Thyroid gland (tissue), 4 donors: ENCODE data around the gene CASQ1. TPM values are rescaled to one million over a fixed set of nuclear protein-coding genes. Genes with fewer than 3 reads are reported as not detected.

ENCODE experiments used
- DNase-seq, 2 donors: peaks; one replicate each; pipeline ENCODE4 v3.0.0-alpha.2; 2019
- H3K27ac ChIP-seq, 3 donors: fragments of 200-600 bp; sonication (generic); 1 replicate in 2 of 3; 2 replicates in 1 of 3; pipeline ENCODE4 v1.5.1; 2016 to 2019; ENCODE audit warnings: mild to moderate bottlenecking in 1 of 3, moderate library complexity in 1 of 3
- H3K27me3 ChIP-seq: fragments of 200-600 bp; sonication (generic); one replicate; pipeline ENCODE4 v1.5.1; 2019
- H3K36me3 ChIP-seq, 2 donors: fragments of 200-600 bp; sonication (generic); one replicate each; pipeline ENCODE4 v1.5.1; 2016 to 2019
- H3K4me1 ChIP-seq, 2 donors: fragments of 200-600 bp; sonication (generic); one replicate each; pipeline ENCODE4 v1.5.1; 2017 to 2019
- H3K4me3 ChIP-seq, 3 donors: fragments of 200-600 bp; sonication (generic); replicated peaks in 1 of 3; 1 replicate in 2 of 3; 2 replicates in 1 of 3; pipeline ENCODE4 v1.5.1; 2016; ENCODE audit warnings: mild to moderate bottlenecking in 1 of 3
- H3K9me3 ChIP-seq: fragments of 200-600 bp; sonication (generic); one replicate; pipeline ENCODE4 v1.5.1; 2017
- POLR2A ChIP-seq, 2 donors: fragments of 450-650 bp; IDR thresholded peaks; one replicate each; pipeline ENCODE4 v1.6.1; 2017; ENCODE audit warnings: antibody characterized with exemption in 2 of 2, mild to moderate bottlenecking in 2 of 2, moderate library complexity in 1 of 2
- WGBS, 2 donors: methylation state at CpG; one replicate each; pipeline ENCODE4 v1.1.5; 2017; 5-methylcytosine and 5-hydroxymethylcytosine counted together
- intact Hi-C: fragments of 100-400 bp; cut with DNase I; formaldehyde crosslinking; loops from one replicate; pipeline ENCODE4 v1.15.1; 2023
- total RNA-seq, 4 donors: library from RNA; depleted of rRNA; stranded (reverse); fragments of >200 nt; gene quantifications; one replicate each; pipeline ENCODE4 v1.2.3, GENCODE V29; 2016
- TF ChIP-seq, protein P1 (sequence below), 6 experiments: fragments of 200-600 bp in 3 of 6; fragments of 450-650 bp in 3 of 6; sonication (generic) in 3 of 6; IDR thresholded peaks; one replicate each; pipeline ENCODE4 v1.5.1; 2016 to 2019; ENCODE audit warnings: antibody characterized with exemption in 6 of 6, mild to moderate bottlenecking in 2 of 6, inconsistent platforms in 1 of 6, moderate library complexity in 1 of 6

Gene CASQ1
- total RNA-seq, 4 donors from 2014 or later, result not detected

GRCh38 chr1:160167580-160167979 lies 22.8 kb upstream of the CASQ1 start:
- no peak for TF ChIP-seq POLR2A (IDR thresholded peaks at IDR 0.05)
- TF ChIP-seq, protein P1, sequence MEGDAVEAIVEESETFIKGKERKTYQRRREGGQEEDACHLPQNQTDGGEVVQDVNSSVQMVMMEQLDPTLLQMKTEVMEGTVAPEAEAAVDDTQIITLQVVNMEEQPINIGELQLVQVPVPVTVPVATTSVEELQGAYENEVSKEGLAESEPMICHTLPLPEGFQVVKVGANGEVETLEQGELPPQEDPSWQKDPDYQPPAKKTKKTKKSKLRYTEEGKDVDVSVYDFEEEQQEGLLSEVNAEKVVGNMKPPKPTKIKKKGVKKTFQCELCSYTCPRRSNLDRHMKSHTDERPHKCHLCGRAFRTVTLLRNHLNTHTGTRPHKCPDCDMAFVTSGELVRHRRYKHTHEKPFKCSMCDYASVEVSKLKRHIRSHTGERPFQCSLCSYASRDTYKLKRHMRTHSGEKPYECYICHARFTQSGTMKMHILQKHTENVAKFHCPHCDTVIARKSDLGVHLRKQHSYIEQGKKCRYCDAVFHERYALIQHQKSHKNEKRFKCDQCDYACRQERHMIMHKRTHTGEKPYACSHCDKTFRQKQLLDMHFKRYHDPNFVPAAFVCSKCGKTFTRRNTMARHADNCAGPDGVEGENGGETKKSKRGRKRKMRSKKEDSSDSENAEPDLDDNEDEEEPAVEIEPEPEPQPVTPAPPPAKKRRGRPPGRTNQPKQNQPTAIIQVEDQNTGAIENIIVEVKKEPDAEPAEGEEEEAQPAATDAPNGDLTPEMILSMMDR (IDR thresholded peaks at IDR 0.05), result no peak
- no peak overlapping the region for H3K27ac ChIP-seq
- intact Hi-C loops, result no loop called here
- H3K27me3 ChIP-seq, result no peaks in the 10 kb centered on the region
- no peak for DNase-seq
- peaks cover 12 to 30% of the 10 kb centered on the region in 2 donors for H3K4me1 ChIP-seq
- H3K9me3 ChIP-seq, result no peaks in the 10 kb centered on the region
- no peak overlapping the region for H3K4me3 ChIP-seq
- no peaks in the 10 kb centered on the region for H3K36me3 ChIP-seq
- WGBS, 2 donors, result 96% methylated on average over 6 of the region's 6 CpGs

- 65 to 67% methylated on average over 5 of the region's 5 CpGs for WGBS, 2 donors
- DNase-seq, result no peak
- intact Hi-C loops, result no loop called here
Observed at GRCh38 chr1:160168016-160168415, 22.4 kb upstream of the CASQ1 start.

DNA sequence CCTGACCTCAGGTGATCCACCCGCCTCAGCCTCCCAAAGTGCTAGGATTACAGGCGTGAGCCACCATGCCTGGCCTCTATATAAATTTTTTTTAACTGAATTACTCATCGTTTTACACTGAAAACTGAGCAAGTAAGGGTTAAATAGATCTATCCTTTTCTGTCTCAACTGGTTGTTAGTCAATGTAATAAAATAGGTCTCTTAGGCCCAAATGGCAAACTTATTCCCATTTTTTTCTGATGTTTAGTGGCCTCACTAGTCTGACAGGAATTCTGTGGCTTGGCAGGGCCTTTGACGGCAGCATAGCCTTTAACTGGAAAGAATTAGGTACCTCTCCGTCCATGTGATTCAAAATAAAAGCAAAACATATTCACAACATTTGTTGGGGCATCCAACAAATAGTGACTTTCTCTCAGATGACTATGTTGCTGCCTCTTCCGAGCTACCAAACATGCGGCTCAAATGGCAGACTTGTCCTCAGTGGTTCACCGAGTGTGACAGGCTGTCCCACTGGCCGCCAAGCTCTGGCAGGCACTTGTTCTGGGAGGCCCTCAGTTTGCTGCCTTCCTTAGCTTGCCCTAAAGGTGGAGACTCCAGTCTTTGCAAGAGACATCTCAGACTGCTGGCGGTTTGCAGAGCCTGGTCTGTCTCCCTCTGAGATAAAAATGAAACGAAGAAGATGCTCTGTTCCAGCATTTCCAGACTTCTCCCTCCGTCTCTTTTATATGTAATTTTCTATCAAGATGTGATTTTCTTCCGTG lies 21.6 kb upstream of the CASQ1 start:
- TF ChIP-seq POLR2A (IDR thresholded peaks at IDR 0.05), result no peak
- TF ChIP-seq, protein P1 (IDR thresholded peaks at IDR 0.05), result no peak
- no peaks in the 10 kb centered on the region for H3K27me3 ChIP-seq
- H3K4me1 ChIP-seq, result peaks cover 5 to 18% of the 10 kb centered on the region in 2 donors
- H3K27ac ChIP-seq, result no peak overlapping the region
- no peaks in the 10 kb centered on the region for H3K9me3 ChIP-seq
- no peak overlapping the region for H3K4me3 ChIP-seq
- intact Hi-C loops, result no loop called here
- peak; percentile 20 to 52 for DNase-seq
- 76% methylated on average over 13 of the region's 13 CpGs for WGBS, 2 donors
- no peaks in the 10 kb centered on the region for H3K36me3 ChIP-seq

More at GRCh38 chr1:160168016-160168415, 22.4 kb upstream of the CASQ1 start:
- Histone ChIP-seq H3K9me3 (no peaks in the 10 kb centered on the region), H3K36me3 (no peaks in the 10 kb centered on the region), H3K4me3 (no peak overlapping the region), H3K4me1 (peaks cover 12 to 26% of the 10 kb centered on the region in 2 donors), H3K27ac (no peak overlapping the region), H3K27me3 (no peaks in the 10 kb centered on the region)
- TF ChIP-seq, protein P1 (IDR thresholded peaks at IDR 0.05), result no peak
- TF ChIP-seq POLR2A (IDR thresholded peaks at IDR 0.05), result no peak

- no peak overlapping the region for H3K4me3 ChIP-seq
- peak in 1 of 2 donors; percentile 13 for DNase-seq
- H3K9me3 ChIP-seq, result no peaks in the 10 kb centered on the region
- WGBS, 2 donors, result 55 to 59% methylated on average over 15 of the region's 15 CpGs
- H3K27me3 ChIP-seq, result no peaks in the 10 kb centered on the region
- H3K4me1 ChIP-seq, result peaks cover 5 to 16% of the 10 kb centered on the region in 2 donors
- intact Hi-C loops, result no loop called here
- H3K27ac ChIP-seq, result no peak overlapping the region
- no peaks in the 10 kb centered on the region for H3K36me3 ChIP-seq
- TF ChIP-seq POLR2A (IDR thresholded peaks at IDR 0.05), result no peak
- TF ChIP-seq, protein P1 (IDR thresholded peaks at IDR 0.05), result no peak
Observed at GRCh38 chr1:160169553-160170399, 20.6 kb upstream of the CASQ1 start.
